HG03460 (cell line): ENCODE data around the gene LACTB.
A peak's percentile ranks its signal among the peaks of the same experiment; 100 is the strongest.

Source experiments
- ATAC-seq: cut with Tn5 transposase; IDR thresholded peaks from one replicate; pipeline ENCODE4 v1.9.1; 2021; ENCODE audit not compliant: unreplicated experiment

Gene LACTB, protein sequence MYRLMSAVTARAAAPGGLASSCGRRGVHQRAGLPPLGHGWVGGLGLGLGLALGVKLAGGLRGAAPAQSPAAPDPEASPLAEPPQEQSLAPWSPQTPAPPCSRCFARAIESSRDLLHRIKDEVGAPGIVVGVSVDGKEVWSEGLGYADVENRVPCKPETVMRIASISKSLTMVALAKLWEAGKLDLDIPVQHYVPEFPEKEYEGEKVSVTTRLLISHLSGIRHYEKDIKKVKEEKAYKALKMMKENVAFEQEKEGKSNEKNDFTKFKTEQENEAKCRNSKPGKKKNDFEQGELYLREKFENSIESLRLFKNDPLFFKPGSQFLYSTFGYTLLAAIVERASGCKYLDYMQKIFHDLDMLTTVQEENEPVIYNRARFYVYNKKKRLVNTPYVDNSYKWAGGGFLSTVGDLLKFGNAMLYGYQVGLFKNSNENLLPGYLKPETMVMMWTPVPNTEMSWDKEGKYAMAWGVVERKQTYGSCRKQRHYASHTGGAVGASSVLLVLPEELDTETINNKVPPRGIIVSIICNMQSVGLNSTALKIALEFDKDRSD

GRCh38 chr15:63121382-63122001 is at the start of gene LACTB:
Gene LACTB (plus strand): TSS chr15:63121861. CDS start chr15:63121872, 11 bp downstream.
- peak; percentile 74 for ATAC-seq

GRCh38 chr15:63072023-63072650 is 49.5 kb upstream of the LACTB start:
- ATAC-seq: no peak

GRCh38 chr15:63072809-63073277 is 48.8 kb upstream of the LACTB start:
- ATAC-seq: no peak

GRCh38 chr15:63073497-63074172 is 48.0 kb upstream of the LACTB start:
- ATAC-seq: no peak

- no peak for ATAC-seq
Observed at GRCh38 chr15:63075015-63075983, 46.4 kb upstream of the LACTB start.

GRCh38 chr15:63075984-63076713 is 45.5 kb upstream of the LACTB start:
- no peak for ATAC-seq

DNA sequence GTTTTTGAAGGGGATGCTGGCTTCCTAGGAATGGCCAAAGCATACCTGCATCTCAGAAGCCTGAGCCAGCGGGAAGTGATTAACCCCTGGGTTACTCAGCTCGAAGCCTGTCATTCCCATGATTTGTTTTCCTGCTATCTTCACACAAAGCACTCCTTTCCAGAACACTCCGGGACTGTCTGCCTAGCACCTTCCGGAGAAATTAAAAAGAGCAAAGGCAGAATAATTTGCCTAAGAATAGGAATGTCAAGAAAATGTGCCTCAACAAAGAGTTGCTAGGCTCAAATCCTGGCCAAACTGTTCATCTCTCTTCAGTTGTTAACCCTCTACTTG is 45.0 kb upstream of the LACTB start:
- ATAC-seq: no peak

DNA sequence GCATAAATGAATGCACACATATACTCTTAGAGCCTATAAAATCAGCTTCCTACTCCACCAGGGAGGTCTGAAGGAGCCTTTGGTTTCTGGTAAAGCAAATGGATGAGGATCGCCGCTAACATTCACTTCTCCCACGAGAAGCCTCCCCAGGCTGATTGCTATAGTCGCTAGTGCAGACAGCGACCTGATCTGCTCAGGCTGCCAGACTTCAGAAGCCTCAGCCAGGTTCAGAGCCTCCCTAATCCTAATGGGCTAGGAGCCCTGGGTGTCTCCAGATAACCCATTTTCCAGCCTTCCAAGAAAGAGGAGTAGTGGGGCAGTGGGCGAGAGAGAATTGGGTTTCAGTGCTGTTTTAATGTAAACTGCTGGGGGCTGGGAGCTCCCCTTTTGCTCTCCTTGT is 43.7 kb upstream of the LACTB start:
- no peak for ATAC-seq

- ATAC-seq: no peak
Observed at GRCh38 chr15:63079947-63080626, 41.6 kb upstream of the LACTB start.

- ATAC-seq: no peak
Observed at GRCh38 chr15:63080634-63081250, 40.9 kb upstream of the LACTB start.

- no peak for ATAC-seq
Observed at GRCh38 chr15:63082366-63082765, 39.3 kb upstream of the LACTB start.

- no peak for ATAC-seq
Observed at GRCh38 chr15:63083044-63083443, 38.6 kb upstream of the LACTB start.

DNA sequence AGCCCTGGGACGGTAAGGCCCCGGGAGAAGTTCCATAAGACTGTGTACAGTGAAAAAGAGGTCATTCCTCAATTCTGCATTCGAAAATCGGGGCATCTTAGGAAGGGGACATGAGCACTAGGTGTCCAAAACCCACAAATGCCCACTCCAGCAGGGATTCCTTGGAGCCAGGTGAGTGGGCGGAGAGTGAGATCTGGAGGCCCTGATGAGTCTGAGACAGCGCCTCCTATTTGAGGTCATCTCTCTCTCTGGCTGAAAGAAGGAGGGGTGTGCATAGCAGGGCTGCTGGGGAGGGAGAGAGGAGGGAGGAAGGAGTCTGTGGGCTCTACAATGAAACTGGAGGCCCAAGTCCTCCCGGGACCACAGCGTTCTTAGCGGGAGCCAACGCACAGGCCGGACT is 38.1 kb upstream of the LACTB start:
- no peak for ATAC-seq

DNA sequence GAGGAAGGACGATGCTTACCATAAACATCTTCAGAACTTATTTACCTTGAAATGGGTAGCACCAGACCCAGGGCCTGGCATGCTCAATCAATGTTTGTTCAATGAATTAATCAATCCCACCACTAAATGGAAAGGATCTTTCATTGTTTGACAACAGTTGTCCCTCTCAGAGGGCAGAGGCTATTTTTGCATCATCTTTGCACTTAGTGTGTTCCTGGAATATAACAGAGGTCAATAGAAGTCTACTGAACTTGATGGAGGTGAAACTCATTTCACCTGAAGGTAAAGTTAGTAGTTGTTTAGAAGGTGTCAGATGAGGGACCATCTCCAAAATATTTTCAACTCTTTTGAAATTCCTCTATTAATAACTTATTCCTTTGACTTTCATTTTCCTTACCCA is 36.9 kb upstream of the LACTB start:
- no peak for ATAC-seq

GRCh38 chr15:63085289-63085688 is 36.4 kb upstream of the LACTB start:
- ATAC-seq: no peak

DNA sequence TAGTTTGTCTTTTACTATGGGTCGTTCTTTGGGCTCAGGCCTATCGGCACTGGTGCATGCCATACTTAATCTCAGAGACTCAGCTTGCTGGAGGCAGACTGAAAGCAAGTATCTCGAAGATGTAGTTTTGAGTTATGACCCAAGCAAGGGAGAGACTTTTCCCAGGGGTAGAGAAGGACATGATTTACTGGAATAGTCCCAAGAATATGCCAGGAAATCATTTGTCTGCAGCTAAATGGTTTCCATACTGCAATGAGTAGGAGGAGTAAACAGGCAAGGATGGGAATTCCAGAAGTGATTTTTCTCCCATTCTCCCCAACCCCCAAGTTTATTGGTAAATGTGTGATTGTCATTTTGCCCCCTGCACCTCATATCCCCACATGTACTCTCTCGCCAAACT is 35.4 kb upstream of the LACTB start:
- ATAC-seq: no peak

GRCh38 chr15:63086947-63087346 is 34.7 kb upstream of the LACTB start:
- ATAC-seq: no peak

GRCh38 chr15:63088533-63089245 is 33.0 kb upstream of the LACTB start:
- no peak for ATAC-seq
